Fibroblast of villous mesenchyme (primary cell): ENCODE results near the gene ZNF547. TPM values are rescaled to one million over a fixed set of nuclear protein-coding genes. Genes with fewer than 3 reads are reported as not detected.
"Not testable (repeated sequence)": the region's sequence is repeated elsewhere in the genome, so short reads cannot be mapped to it uniquely, and the experiment has no call there.

Experiments
- DNase-seq: peaks from one replicate; pipeline ENCODE4 v3.0.0-alpha.2; 2010; ENCODE audit warnings: low read depth
- H3K4me3 ChIP-seq: 2 replicates; pipeline ENCODE4 v1.5.1; 2011; ENCODE audit warnings: low read depth, mild to moderate bottlenecking, low read length
- total RNA-seq: library from RNA; depleted of rRNA; stranded (reverse); fragments of >200 nt; gene quantifications from 2 replicates; pipeline ENCODE4 v1.2.3, GENCODE V29; 2012
- TF ChIP-seq, protein P1 (sequence below): IDR thresholded peaks from 2 replicates; pipeline ENCODE4 v1.5.1; 2012; ENCODE audit warnings: low read depth, mild to moderate bottlenecking, low read length; ENCODE audit not compliant: insufficient read depth

The ZNF547 gene
- total RNA-seq, 1 donor, result 6.0 TPM

DNA sequence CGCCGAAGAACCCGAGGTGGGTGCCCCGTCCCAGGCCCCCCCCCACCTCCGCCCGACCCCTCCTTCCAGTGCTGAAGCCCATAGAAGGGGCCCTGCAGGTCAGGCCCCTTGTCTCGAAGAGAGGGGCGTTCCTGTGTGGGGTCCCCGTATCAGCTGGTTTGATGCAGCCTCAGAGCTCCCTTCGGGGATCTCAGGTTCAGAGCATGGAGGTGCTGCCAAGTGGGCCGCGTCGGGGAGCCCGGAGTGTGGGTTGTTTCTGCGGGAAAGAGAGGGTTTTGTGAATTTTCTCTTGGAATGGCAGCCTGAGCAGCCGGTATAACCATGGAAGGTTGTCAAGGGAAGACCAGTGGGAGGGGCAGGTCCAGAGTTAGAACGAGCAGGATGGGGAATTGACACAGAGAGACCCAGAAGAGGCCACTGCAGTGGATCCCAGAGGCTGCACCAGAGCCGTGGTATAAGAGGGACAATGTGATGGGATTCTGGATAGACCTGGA is 384 bp downstream of the ZNF547 start:
- H3K4me3 ChIP-seq, result peak overlapping the region; percentile 72
- peak; percentile 21 for DNase-seq
- TF ChIP-seq, protein P1, sequence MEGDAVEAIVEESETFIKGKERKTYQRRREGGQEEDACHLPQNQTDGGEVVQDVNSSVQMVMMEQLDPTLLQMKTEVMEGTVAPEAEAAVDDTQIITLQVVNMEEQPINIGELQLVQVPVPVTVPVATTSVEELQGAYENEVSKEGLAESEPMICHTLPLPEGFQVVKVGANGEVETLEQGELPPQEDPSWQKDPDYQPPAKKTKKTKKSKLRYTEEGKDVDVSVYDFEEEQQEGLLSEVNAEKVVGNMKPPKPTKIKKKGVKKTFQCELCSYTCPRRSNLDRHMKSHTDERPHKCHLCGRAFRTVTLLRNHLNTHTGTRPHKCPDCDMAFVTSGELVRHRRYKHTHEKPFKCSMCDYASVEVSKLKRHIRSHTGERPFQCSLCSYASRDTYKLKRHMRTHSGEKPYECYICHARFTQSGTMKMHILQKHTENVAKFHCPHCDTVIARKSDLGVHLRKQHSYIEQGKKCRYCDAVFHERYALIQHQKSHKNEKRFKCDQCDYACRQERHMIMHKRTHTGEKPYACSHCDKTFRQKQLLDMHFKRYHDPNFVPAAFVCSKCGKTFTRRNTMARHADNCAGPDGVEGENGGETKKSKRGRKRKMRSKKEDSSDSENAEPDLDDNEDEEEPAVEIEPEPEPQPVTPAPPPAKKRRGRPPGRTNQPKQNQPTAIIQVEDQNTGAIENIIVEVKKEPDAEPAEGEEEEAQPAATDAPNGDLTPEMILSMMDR, result no peak

DNA sequence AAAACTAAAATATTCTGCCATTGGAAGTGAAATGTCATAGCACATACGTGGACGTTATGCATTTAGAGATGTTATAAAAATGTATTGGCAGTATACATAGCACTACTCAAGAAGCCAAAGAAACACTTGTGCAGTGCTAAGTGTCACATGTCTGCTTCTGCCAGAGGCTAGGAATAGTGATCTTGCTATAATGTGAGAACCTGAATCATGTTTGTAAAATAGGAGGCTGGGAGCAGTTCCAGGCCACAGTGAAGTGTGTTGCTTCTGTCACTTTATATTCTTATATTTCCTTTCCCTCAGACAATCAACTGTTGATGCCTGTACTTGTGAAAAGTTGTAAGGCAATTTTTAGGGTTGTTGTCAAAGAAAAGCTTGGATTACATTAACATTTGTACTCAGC is 3.4 kb downstream of the ZNF547 start:
- no peak for DNase-seq
- TF ChIP-seq, protein P1, result no peak
- H3K4me3 ChIP-seq, result no peak overlapping the region

DNA sequence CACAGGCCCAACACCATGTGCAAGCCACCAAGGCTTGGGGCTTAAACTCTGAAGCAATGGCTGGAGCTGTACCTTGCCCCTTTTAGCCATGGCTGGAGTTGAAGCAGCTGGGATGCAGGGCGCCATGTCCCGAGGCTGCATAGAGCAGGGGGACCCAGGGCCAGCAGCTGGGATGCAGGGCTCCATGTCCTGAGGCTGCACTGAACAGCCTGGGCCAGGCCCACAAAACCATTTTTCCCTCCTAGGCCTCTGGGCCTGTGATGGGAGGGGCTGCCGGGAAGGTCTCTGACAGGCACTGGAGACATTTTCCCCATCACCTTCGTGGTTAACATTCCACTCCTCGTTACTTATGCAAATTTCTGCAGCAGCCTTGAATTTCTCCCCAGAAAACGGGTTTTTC is 10.8 kb downstream of the ZNF547 start:
- TF ChIP-seq, protein P1, result no peak
- DNase-seq, result no peak
- H3K4me3 ChIP-seq, result no peak overlapping the region

DNA sequence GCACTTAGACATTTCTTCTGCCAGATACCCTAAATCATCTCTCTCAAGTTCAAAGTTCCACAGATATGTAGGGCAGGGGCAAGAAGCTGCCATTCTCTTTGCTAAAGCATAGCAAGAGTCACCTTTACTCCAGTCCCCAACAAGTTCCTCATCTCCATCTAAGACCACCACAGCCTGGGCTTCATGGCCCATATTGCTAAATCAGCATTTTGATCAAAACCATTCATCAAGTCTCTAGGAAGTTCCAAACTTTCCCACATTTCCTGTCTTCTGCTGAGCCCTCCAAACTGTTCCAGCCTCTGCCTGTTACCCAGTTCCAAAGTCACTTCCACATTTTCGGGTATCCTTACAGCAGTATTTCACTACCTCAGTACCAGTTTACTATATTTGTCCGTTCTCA is 11.3 kb downstream of the ZNF547 start:
- DNase-seq, H3K4me3 ChIP-seq: not testable (repeated sequence)

DNA sequence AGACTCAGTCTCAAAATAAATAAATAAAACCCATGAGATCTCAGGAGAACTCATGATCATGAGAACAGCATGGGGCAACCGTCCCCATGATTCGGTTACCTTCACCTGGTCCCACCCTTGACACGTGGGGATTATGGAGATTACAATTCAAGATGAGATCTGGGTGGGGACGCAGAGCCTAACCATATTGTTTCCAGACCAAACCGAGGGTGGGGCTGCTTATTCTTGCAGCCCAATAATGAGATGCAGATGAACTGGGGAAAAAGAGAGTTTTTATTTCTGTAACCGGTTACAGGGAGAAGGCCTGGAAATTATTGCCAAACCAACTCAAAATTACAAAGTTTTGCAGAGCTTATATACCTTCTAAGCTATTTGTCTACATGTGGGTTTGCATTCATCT is 12.8 kb downstream of the ZNF547 start:
- no peak for DNase-seq
- TF ChIP-seq, protein P1, result no peak
- H3K4me3 ChIP-seq, result no peak overlapping the region

DNA sequence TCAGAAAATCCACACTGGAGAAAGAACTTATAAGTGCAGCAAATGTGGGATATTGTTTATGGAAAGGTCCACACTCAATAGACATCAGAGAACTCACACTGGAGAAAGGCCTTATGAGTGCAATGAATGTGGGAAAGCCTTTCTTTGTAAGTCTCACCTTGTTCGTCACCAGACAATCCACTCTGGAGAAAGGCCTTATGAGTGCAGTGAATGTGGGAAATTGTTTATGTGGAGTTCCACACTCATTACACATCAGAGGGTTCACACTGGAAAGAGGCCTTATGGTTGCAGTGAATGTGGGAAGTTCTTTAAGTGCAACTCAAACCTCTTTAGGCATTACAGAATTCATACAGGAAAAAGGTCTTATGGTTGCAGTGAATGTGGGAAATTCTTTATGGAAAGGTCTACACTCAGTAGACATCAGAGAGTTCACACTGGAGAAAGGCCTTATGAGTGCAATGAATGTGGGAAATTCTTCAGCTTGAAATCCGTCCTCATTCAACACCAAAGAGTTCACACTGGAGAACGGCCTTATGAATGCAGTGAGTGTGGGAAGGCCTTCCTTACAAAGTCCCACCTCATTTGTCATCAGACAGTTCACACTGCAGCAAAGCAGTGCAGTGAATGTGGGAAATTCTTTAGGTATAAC is 14.3 kb downstream of the ZNF547 start:
- DNase-seq, result no peak
- TF ChIP-seq, protein P1, result no peak
- no peak overlapping the region for H3K4me3 ChIP-seq

DNA sequence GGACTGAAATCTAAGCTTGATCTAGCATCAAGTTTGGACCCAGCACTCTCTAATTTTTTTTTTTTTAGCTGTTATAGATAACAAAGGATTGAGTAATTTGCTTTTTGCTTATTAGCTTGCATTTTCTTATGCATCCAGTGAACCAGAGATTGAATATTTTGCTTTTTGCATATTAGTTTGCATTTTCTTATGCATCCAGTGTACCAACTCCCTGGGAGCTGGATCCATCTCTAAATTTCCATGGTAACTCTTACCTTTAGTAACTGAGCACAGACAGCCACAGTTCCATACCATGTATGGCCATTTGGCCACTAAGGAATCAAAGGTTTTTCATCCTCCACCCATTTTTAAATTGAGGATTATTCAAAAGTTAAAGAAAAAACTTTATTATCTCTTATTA is 17.6 kb downstream of the ZNF547 start:
- DNase-seq, result no peak
- H3K4me3 ChIP-seq, result no peak overlapping the region
- TF ChIP-seq, protein P1, result no peak
